Neuronal stem cell (in vitro differentiated cells): ENCODE measurements around the gene IGF2R.

Experiments
- DNase-seq: peaks from one replicate; pipeline ENCODE4 v3.0.0-alpha.2; 2013; ENCODE audit warnings: low spot score
- H2AFZ ChIP-seq: one replicate; pipeline ENCODE4 v1.6.1; 2013; ENCODE audit warnings: mild to moderate bottlenecking, low read length, inconsistent platforms
- H2AK5ac ChIP-seq: 2 replicates; pipeline ENCODE4 v1.6.1; 2013; ENCODE audit warnings: low read depth, mild to moderate bottlenecking, inconsistent platforms, low read length, moderate library complexity, mixed read lengths
- H2BK120ac ChIP-seq: 2 replicates; pipeline ENCODE4 v1.6.1; 2013; ENCODE audit warnings: low read depth, mild to moderate bottlenecking, inconsistent platforms, low read length, moderate library complexity, mixed read lengths
- H2BK12ac ChIP-seq: one replicate; pipeline ENCODE4 v1.6.1; 2013; ENCODE audit warnings: low read length, inconsistent platforms
- H2BK15ac ChIP-seq: 2 replicates; pipeline ENCODE4 v1.6.1; 2013; ENCODE audit warnings: mild to moderate bottlenecking, low read length, inconsistent platforms, mixed read lengths
- H2BK5ac ChIP-seq: one replicate; pipeline ENCODE4 v1.6.1; 2013; ENCODE audit warnings: inconsistent platforms, mild to moderate bottlenecking, low read length, moderate library complexity
- H3K14ac ChIP-seq: one replicate; pipeline ENCODE4 v1.6.1; 2013; ENCODE audit warnings: low read length, inconsistent platforms
- H3K18ac ChIP-seq: 2 replicates; pipeline ENCODE4 v1.6.1; 2013; ENCODE audit warnings: low read length, inconsistent platforms
- H3K23ac ChIP-seq: 2 replicates; pipeline ENCODE4 v1.6.1; 2013; ENCODE audit warnings: low read depth, mild to moderate bottlenecking, mixed read lengths, low read length, inconsistent platforms; ENCODE audit not compliant: poor library complexity
- H3K27ac ChIP-seq: replicated peaks from 3 replicates; pipeline ENCODE4 v1.5.1; 2013; ENCODE audit warnings: low read length, inconsistent platforms
- H3K27me3 ChIP-seq, 3 experiments: 2 replicates each; pipeline ENCODE4 v1.6.1; 2013; ENCODE audit warnings: low read length in 3 of 3, mild to moderate bottlenecking in 2 of 3, inconsistent platforms in 1 of 3, low read depth in 1 of 3, mixed read lengths in 1 of 3, moderate library complexity in 1 of 3; ENCODE audit not compliant: control insufficient read depth in 3 of 3, insufficient read depth in 3 of 3
- H3K36me3 ChIP-seq, 2 donors: replicated peaks in 1 of 2; 2 replicates each; pipeline ENCODE4 v1.6.1; 2013; ENCODE audit warnings: low read length in 2 of 2; ENCODE audit not compliant: control insufficient read depth in 2 of 2, insufficient read depth in 2 of 2
- H3K4ac ChIP-seq: 2 replicates; pipeline ENCODE4 v1.6.1; 2013; ENCODE audit warnings: inconsistent platforms, mild to moderate bottlenecking, low read length, moderate library complexity
- H3K4me1 ChIP-seq, 2 donors: 1 replicate in 1 of 2; 2 replicates in 1 of 2; pipeline ENCODE4 v1.6.1; 2013; ENCODE audit warnings: low read length in 2 of 2, low read depth in 1 of 2; ENCODE audit not compliant: control insufficient read depth in 2 of 2, insufficient read depth in 1 of 2
- H3K4me2 ChIP-seq: one replicate; pipeline ENCODE4 v1.6.1; 2013; ENCODE audit warnings: mild to moderate bottlenecking, low read length, inconsistent platforms; ENCODE audit not compliant: insufficient read depth, poor library complexity, severe bottlenecking
- H3K4me3 ChIP-seq, 2 donors: 2 replicates each; pipeline ENCODE4 v1.5.1; 2013; ENCODE audit warnings: low read length in 2 of 2, mild to moderate bottlenecking in 2 of 2, inconsistent platforms in 1 of 2, moderate library complexity in 1 of 2
- H3K79me1 ChIP-seq: one replicate; pipeline ENCODE4 v1.6.1; 2013; ENCODE audit warnings: low read depth, mild to moderate bottlenecking, inconsistent platforms, low read length, moderate library complexity
- H3K9ac ChIP-seq: one replicate; pipeline ENCODE4 v1.6.1; 2013; ENCODE audit warnings: mild to moderate bottlenecking, low read depth, low read length, inconsistent platforms; ENCODE audit not compliant: poor library complexity
- H3K9me3 ChIP-seq, 2 donors: replicated peaks in 1 of 2; 2 replicates each; pipeline versions ENCODE3 to v1.6.1; 2013; ENCODE audit warnings: low read length in 2 of 2, mild to moderate bottlenecking in 2 of 2, inconsistent platforms in 1 of 2, low read depth in 1 of 2, mixed read lengths in 1 of 2, moderate library complexity in 1 of 2; ENCODE audit not compliant: control insufficient read depth in 2 of 2, insufficient read depth in 1 of 2
- H4K8ac ChIP-seq: one replicate; pipeline ENCODE4 v1.6.1; 2013; ENCODE audit warnings: low read depth, mild to moderate bottlenecking, inconsistent platforms, low read length, moderate library complexity
- H4K91ac ChIP-seq: one replicate; pipeline ENCODE4 v1.6.1; 2013; ENCODE audit warnings: low read length, low read depth, mild to moderate bottlenecking, inconsistent platforms; ENCODE audit not compliant: poor library complexity
- WGBS, 2 donors: extraction: QIAGEN DNeasy Blood & Tissue Kit; methylation state at CpG; one replicate each; pipeline ENCODE4 v1.1.7; 2013; ENCODE audit warnings: missing lambda C conversion rate in 2 of 2, mixed read lengths in 1 of 2; ENCODE audit not compliant: insufficient read length in 2 of 2, insufficient replicate concordance in 1 of 2; ENCODE audit errors: extremely low coverage in 2 of 2; 5-methylcytosine and 5-hydroxymethylcytosine counted together

Gene IGF2R

GRCh38 chr6:160005861-160006540 is 37.1 kb downstream of the IGF2R start:
- no peak overlapping the region for H2AFZ ChIP-seq
- no peak overlapping the region for H3K9ac ChIP-seq
- no peaks in the 10 kb centered on the region for H3K27me3 ChIP-seq
- H2BK12ac ChIP-seq: no peak overlapping the region
- peak overlapping the region; percentile 80 for H3K23ac ChIP-seq
- no peaks in the 10 kb centered on the region for H3K4me1 ChIP-seq
- no CpG with 5 or more reads among the region's 57 CpGs for WGBS, 2 donors
- H2BK15ac ChIP-seq: no peak overlapping the region
- peak overlapping the region in 1 of 2 donors; percentile 58 for H3K4me3 ChIP-seq
- peaks cover 27% of the 10 kb centered on the region for H3K79me1 ChIP-seq
- H3K4me2 ChIP-seq: no peak overlapping the region
- peak overlapping the region; percentile 56 for H3K14ac ChIP-seq
- peak overlapping the region; percentile 24 for H2BK5ac ChIP-seq
- H3K27ac ChIP-seq: no peak overlapping the region
- H3K36me3 ChIP-seq: peaks cover 6 to 57% of the 10 kb centered on the region in 2 donors
- H3K4ac ChIP-seq: no peak overlapping the region
- H4K8ac ChIP-seq: peak overlapping the region; percentile 43
- DNase-seq: no peak
- H2BK120ac ChIP-seq: no peak overlapping the region
- H2AK5ac ChIP-seq: no peak overlapping the region
- H4K91ac ChIP-seq: no peak overlapping the region
- peaks cover 11 to 18% of the 10 kb centered on the region in 2 donors for H3K9me3 ChIP-seq
- no peak overlapping the region for H3K18ac ChIP-seq

GRCh38 chr6:160007145-160007544 is 38.3 kb downstream of the IGF2R start:
- Histone ChIP-seq H3K27me3 (no peaks in the 10 kb centered on the region), H3K4ac (no peak overlapping the region), H2BK5ac (no peak overlapping the region), H3K79me1 (peaks cover 23% of the 10 kb centered on the region), H4K91ac (no peak overlapping the region), H3K9ac (no peak overlapping the region), H3K27ac (no peak overlapping the region), H4K8ac (no peak overlapping the region), H3K14ac (no peak overlapping the region), H3K9me3 (peaks cover 11 to 18% of the 10 kb centered on the region in 2 donors), H3K23ac (no peak overlapping the region), H2AFZ (no peak overlapping the region), H3K4me2 (no peak overlapping the region), H2BK12ac (no peak overlapping the region), H2BK15ac (no peak overlapping the region), H3K36me3 (peaks cover 10 to 60% of the 10 kb centered on the region in 2 donors), H2AK5ac (no peak overlapping the region), H2BK120ac (no peak overlapping the region), H3K4me3 (no peak overlapping the region), H3K18ac (no peak overlapping the region), H3K4me1 (no peaks in the 10 kb centered on the region)
- DNase-seq: no peak
- no CpG with 5 or more reads among the region's 1 CpG for WGBS, 2 donors

- H4K91ac ChIP-seq: no peak overlapping the region
- H2BK12ac ChIP-seq: no peak overlapping the region
- H3K23ac ChIP-seq: no peak overlapping the region
- no peak overlapping the region for H2BK5ac ChIP-seq
- H3K9ac ChIP-seq: no peak overlapping the region
- no peaks in the 10 kb centered on the region for H3K27me3 ChIP-seq
- H3K9me3 ChIP-seq: peaks cover 11 to 18% of the 10 kb centered on the region in 2 donors
- H4K8ac ChIP-seq: no peak overlapping the region
- H2BK120ac ChIP-seq: no peak overlapping the region
- no peak overlapping the region for H2BK15ac ChIP-seq
- H3K4me1 ChIP-seq: no peaks in the 10 kb centered on the region
- no peak overlapping the region for H3K18ac ChIP-seq
- H3K4me3 ChIP-seq: no peak overlapping the region
- DNase-seq: no peak
- H3K14ac ChIP-seq: no peak overlapping the region
- no peak overlapping the region for H3K4me2 ChIP-seq
- H3K36me3 ChIP-seq: peaks cover 14 to 61% of the 10 kb centered on the region in 2 donors
- H2AK5ac ChIP-seq: no peak overlapping the region
- peaks cover 23% of the 10 kb centered on the region for H3K79me1 ChIP-seq
- no peak overlapping the region for H2AFZ ChIP-seq
- H3K27ac ChIP-seq: no peak overlapping the region
- no peak overlapping the region for H3K4ac ChIP-seq
- no CpG with 5 or more reads among the region's 2 CpGs for WGBS, 2 donors
Observed at GRCh38 chr6:160007611-160008010, 38.7 kb downstream of the IGF2R start.

DNA sequence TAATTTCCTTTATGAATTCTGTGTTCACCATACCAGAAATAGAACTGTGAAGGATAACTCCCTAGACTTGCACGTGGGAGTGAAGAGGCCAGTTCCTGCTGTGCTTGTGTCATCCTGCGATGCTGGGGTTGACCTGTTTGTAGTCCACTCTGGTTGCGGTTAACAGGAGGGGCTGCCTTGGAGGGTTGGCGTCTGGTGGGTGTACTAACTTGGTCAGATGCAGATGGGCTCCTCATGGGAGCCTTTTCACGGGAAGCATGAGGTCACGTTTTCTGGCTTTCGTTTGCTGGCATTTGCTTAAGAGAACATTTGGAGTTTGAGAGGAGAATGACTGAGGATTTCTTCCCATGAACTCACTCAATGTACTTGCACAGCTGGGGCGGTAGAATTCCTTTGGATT is 41.2 kb downstream of the IGF2R start:
- Histone ChIP-seq H4K91ac (no peak overlapping the region), H2AK5ac (no peak overlapping the region), H3K23ac (no peak overlapping the region), H3K4me3 (no peak overlapping the region), H3K27me3 (no peaks in the 10 kb centered on the region), H3K79me1 (peaks cover 13% of the 10 kb centered on the region), H2BK5ac (no peak overlapping the region), H3K4ac (no peak overlapping the region), H2BK12ac (no peak overlapping the region), H2AFZ (no peak overlapping the region), H3K27ac (no peak overlapping the region), H2BK120ac (no peak overlapping the region), H3K36me3 (peaks cover 15 to 70% of the 10 kb centered on the region in 2 donors), H3K9ac (no peak overlapping the region), H3K4me1 (no peaks in the 10 kb centered on the region), H4K8ac (no peak overlapping the region), H3K9me3 (peaks cover 2 to 8% of the 10 kb centered on the region in 2 donors), H3K14ac (no peak overlapping the region), H3K18ac (no peak overlapping the region), H2BK15ac (no peak overlapping the region), H3K4me2 (no peak overlapping the region)
- DNase-seq: no peak
- WGBS, 2 donors: no CpG with 5 or more reads among the region's 8 CpGs
